Middle frontal gyrus (tissue), 1 donor: ENCODE measurements around the gene CFAP70.
"Not testable (repeated sequence)": the region's sequence is repeated elsewhere in the genome, so short reads cannot be mapped to it uniquely, and the experiment has no call there.

Experiments used
- DNase-seq: peaks from one replicate; pipeline ENCODE4 v3.0.0-alpha.2; 2015; ENCODE audit warnings: low spot score; ENCODE audit errors: extremely low spot score

CFAP70 gene

DNA sequence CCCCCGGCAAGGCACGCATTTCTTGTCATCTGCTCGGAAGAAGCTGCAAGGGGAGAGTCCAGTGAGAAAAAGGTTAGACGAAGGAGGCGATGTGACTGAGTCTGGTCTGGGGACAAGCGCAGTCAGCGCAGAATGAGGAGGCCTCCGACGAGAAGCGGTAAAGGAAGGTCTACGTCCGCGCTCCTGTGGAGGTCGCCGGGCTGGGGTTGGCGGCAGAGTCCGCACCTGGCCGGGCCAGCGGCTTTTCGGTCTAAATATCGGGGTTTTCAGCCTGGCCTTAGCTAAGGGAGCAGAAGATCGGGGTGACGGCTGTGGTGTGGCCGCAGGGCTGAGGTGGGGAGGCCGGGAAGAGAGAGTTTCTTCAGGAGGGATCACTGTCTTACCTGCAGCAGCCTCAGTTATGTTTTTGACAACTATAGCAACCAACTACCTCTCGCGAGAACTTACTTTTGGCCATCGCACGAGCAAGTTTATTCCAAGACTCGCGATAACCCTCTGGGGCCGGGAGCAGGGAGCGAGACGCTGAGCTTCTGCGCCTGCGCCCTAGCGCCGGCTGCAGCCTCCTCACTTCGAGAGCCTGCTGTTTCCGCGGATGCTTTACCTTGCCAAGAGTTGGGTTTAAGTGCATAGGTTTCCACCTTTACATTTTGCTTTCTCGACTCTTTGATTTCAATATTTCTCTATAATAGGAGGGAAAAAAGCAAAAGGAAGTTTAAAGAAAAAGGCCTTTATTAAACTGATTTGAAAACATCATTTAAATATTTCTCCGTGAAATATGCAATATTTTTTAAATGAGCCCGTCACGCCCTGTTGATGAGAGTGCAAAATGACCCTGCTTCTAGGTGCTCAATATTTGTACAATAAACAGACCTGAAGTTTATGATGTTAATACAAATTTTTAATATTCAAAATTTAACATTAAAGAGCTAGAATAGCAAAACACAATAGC is at the start of gene CFAP70:
Gene CFAP70, minus strand, starts transcription at position 534 of the 949 bp plus-strand sequence. CDS start 4,068 bp downstream, outside the sequence.
- DNase-seq: peak; percentile 87

DNA sequence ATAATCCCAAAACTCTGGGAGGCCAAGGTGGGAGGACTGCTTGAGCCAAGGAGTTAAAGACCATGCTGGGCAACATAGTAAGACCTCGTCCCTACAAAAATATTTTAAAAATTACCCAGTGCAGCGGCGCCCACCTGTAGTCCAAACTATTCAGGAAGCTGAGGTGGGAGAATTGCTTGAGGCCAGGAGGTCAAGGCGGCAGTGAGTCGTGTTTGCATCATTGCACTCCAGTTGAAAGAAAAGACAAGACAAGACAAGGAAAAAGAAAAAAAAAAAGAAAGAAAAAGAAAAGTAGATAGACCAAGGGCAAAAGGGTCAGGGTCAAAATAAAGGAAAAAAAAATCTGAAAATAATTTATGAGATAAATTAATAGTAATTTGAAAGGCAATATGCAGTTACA is 49.4 kb upstream of the CFAP70 start:
- DNase-seq: no peak

GRCh38 chr10:73407495-73407894 is 48.8 kb upstream of the CFAP70 start:
- no peak for DNase-seq

DNA sequence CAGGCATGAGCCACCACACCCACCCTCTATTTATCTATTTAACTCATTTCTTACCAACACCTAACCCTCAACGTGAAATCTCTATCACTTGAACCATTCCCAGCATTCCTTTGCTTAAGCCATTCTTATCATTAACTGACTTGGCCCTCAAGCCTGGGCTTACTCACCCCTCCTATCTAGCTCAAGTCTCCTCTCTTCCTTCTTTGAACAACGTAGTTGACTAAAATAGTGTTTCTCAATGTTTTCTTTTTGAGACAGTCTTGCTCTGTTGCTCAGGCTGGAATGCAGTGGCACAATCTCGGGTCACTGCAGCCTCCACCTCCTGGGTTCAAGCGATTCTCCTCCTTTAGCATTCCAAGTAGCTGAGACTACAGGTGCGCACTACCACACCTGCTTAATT is 48.2 kb upstream of the CFAP70 start:
- no peak for DNase-seq

GRCh38 chr10:73405556-73405955 is 46.9 kb upstream of the CFAP70 start:
- no peak for DNase-seq

- DNase-seq: no peak
Observed at GRCh38 chr10:73404690-73405089, 46.0 kb upstream of the CFAP70 start.

GRCh38 chr10:73401636-73402035 is 43.0 kb upstream of the CFAP70 start:
- DNase-seq: no peak

GRCh38 chr10:73399063-73399462 is 40.4 kb upstream of the CFAP70 start:
- DNase-seq: no peak

GRCh38 chr10:73398024-73398423 is 39.4 kb upstream of the CFAP70 start:
- DNase-seq: no peak

DNA sequence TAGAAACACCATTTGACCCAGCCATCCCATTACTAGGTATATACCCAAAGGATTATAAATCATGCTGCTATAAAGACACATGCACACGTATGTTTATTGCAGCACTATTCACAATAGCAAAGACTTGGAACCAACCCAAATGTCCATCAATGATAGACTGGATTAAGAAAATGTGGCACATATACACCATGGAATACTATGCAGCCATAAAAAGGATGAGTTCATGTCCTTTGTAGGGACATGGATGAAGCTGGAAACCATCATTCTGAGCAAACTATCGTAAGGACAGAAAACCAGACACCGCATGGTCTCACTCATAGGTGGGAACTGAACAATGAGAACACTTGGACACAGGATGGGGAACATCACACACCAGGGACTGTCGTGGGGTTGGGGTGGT is 35.7 kb upstream of the CFAP70 start:
- DNase-seq: not testable (repeated sequence)

- DNase-seq: no peak
Observed at GRCh38 chr10:73388228-73388627, 29.6 kb upstream of the CFAP70 start.

GRCh38 chr10:73386583-73386982 is 27.9 kb upstream of the CFAP70 start:
- no peak for DNase-seq

DNA sequence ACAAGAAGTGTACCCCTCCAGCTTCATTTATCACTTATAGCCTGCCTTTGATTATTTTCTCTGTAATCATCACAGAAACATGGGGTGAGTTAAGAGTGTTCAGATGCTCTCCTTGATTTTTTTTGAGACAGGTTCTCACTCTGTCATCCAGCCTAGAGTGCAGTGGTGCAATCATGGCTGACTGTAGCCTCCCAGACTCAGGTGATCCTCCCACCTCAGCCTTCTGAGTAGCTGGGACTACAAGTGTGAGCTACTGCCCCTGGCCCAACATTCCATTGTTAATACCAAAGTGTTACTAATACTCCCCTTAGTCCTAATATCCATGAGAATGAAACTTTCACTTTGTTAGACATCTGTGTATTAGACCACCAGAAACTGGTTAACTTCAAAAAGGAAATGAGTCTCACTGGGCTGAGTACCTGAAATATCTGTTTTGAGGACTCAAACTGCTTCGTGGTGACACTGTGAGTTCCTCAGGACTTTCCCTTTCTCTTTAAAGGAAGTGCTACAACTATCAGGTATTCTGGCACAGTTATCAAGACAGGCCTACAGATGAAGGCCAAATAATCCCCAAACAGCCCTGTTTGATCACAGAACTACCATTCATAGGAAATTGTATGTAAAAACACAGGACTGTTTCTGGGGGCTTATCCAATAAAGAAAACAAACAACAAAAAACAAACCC is 20.5 kb upstream of the CFAP70 start:
- no peak for DNase-seq

- DNase-seq: no peak
Observed at GRCh38 chr10:73376679-73377078, 18.0 kb upstream of the CFAP70 start.

DNA sequence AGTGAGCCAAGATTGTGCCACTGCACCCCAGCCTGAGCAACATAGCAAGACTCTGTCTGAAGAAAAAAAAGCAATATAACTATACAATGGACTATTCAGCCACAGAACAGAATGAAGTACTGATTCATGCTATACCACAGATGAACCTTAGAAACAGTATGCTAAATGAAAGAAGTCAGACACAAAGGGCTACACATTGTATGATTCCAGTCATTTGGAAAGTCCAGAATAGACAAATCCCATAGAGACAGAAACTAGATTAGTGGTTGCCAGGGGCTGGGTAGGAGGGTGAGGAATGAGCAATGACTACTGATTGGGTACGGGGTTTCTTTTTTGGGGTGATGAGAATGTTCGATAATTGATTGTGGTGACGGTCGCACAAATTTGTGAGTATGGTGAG is 9.6 kb upstream of the CFAP70 start:
- peak; percentile 29 for DNase-seq

- no peak for DNase-seq
Observed at GRCh38 chr10:73366381-73367298, 8.0 kb upstream of the CFAP70 start.

DNA sequence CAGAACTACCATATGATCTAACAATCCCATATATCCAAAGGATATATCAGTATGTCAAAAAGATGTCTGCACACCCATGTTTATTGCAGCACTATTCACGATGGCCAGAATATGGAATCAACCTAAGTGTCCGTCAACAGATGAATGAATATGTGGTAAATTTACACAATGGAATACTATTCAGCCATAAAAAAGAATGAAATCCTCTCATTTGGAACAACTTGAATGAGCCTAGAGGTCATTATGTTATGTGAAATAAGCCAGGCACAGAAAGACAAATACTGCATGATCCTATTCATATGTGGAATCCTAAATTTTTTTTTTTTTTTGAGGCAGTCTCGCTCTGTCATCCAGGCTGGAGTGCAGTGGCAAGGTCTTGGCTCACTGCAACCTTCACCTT is 6.3 kb upstream of the CFAP70 start:
- no peak for DNase-seq

DNA sequence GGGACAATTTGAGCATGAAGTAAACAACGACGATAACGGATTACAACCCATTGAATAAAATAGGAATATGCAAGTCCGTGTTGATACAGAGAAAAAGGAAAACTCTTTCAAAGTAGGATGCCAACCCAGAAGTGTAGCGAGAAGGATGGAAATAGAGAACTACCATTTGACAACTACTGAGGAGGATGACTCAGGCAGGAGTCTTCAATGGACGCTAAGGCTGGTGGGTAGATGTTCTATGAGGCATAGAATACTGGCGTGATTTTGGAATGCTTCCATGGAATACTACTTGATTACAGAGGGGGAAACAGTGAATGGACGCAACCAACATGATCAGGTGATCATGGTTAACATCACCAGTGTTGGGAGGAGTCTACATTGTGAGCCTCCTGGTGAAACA is 828 bp upstream of the CFAP70 start:
- no peak for DNase-seq

- no peak for DNase-seq
Observed at GRCh38 chr10:73357821-73358220, 843 bp downstream of the CFAP70 start.

- DNase-seq: no peak
Observed at GRCh38 chr10:73357166-73357565, 1.5 kb downstream of the CFAP70 start.

DNA sequence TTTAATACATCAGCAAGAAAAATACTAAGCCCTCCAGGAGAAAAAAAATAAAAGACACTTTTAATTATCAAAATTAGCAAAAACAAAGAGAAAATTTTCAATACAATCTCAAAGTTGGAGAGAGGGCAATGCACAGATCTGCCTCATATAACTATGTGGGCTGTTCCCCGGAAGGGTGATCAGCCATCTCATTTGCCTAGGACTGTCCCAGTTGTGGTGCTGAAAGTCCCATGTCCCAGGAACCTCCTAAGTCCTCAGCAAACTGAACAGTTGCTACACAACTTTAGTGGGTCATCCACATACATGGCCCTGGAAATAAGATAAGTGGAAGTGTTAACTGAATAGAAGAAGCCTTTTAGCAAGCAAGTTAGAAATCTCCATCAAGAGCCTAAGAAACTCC is 14.4 kb downstream of the CFAP70 start:
- no peak for DNase-seq
